ENCODE results near the gene HOMER2.

GRCh38 chr15:82933576-82933975 is 18.9 kb downstream of the HOMER2 start:
- TF ChIP-seq, protein P1, sequence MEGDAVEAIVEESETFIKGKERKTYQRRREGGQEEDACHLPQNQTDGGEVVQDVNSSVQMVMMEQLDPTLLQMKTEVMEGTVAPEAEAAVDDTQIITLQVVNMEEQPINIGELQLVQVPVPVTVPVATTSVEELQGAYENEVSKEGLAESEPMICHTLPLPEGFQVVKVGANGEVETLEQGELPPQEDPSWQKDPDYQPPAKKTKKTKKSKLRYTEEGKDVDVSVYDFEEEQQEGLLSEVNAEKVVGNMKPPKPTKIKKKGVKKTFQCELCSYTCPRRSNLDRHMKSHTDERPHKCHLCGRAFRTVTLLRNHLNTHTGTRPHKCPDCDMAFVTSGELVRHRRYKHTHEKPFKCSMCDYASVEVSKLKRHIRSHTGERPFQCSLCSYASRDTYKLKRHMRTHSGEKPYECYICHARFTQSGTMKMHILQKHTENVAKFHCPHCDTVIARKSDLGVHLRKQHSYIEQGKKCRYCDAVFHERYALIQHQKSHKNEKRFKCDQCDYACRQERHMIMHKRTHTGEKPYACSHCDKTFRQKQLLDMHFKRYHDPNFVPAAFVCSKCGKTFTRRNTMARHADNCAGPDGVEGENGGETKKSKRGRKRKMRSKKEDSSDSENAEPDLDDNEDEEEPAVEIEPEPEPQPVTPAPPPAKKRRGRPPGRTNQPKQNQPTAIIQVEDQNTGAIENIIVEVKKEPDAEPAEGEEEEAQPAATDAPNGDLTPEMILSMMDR (IDR thresholded peaks at IDR 0.05): no peak
- TF ChIP-seq POLR2AphosphoS5 (IDR thresholded peaks at IDR 0.05): no peak
